ENCODE data around the gene MCM3AP.

MCM3AP gene

DNA sequence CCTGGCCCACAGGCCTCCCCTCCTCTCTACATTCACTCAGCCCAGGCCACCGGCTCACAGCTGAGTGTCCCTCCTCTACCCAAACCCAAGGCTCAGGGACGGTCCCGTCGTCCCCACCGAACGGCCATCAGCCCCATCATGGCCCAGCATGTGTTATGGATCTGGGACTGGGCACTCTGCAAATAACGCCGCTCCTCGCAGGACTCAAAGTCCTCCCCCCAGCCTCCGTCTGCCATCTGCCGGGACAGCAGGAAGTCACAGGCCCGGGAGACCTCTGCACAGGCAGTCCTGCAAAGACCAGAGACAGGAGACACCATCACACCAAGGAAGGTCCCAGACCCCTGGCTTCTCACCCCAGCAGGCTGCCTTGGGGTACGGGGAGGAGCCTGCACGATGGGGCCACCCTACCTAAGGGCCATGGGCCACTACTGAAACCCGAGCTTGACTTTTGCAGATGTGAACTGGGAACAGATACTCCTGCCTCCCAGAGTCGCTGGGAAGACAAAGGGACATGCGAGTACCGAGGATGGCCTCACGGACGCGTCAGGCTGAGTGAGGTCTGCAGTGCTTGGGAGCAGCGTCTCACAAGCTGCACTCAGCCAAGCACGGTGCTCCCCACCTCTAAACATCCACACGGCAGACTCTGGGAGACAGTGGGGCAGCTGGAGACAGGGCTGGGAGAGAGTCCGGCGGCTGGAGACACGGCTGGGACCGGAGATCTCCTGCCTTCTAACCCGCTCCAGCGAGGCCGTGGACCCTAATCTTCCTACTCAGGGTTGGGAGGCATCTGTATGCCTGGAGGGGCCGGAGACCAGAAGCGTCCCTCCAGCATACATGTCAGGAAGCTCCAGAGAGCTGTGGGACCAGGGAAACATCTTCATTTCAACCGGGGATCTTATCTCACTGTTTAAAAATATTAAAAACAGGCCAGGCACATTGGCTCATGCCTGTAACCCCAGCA, 90.8 kb downstream of the MCM3AP start:
- no peak overlapping the region for H3K4me3 ChIP-seq (ENCODE audit: low read depth, low read length)
- TF ChIP-seq, protein P1, sequence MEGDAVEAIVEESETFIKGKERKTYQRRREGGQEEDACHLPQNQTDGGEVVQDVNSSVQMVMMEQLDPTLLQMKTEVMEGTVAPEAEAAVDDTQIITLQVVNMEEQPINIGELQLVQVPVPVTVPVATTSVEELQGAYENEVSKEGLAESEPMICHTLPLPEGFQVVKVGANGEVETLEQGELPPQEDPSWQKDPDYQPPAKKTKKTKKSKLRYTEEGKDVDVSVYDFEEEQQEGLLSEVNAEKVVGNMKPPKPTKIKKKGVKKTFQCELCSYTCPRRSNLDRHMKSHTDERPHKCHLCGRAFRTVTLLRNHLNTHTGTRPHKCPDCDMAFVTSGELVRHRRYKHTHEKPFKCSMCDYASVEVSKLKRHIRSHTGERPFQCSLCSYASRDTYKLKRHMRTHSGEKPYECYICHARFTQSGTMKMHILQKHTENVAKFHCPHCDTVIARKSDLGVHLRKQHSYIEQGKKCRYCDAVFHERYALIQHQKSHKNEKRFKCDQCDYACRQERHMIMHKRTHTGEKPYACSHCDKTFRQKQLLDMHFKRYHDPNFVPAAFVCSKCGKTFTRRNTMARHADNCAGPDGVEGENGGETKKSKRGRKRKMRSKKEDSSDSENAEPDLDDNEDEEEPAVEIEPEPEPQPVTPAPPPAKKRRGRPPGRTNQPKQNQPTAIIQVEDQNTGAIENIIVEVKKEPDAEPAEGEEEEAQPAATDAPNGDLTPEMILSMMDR (conservative IDR thresholded peaks at IDR 0.05; ENCODE audit: low read depth, low read length) = no peak
- no peak for DNase-seq (ENCODE audit: low read depth)

DNA sequence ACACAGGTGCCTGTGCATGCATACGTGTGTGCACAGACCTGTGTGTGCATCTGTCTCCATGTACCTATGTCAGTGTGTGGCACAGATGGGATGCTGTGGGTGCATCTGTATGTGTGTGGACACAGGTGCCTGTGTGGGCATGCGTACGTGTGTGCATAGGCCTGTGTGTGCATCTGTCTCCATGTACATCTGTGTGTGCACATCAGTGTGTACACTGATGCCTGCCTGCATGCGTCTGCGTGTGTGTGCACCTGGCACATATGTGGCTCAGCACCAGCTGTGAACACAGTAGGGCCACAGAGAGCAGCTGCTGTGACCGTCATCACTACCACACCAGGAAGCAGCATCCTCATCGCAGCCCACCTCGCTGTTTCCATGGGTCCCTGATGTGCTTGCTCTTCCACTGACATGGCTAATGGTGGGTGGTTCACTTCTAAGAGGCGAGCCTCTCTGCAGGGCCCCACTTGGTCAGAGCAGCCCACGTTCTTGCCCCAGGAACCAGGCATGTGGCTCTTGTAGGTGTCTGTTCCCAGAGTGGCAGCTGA, 91.5 kb downstream of the MCM3AP start:
- TF ChIP-seq, protein P1 (conservative IDR thresholded peaks at IDR 0.05; ENCODE audit: low read depth, low read length) = no peak
- no peak overlapping the region for H3K4me3 ChIP-seq (ENCODE audit: low read depth, low read length)
- DNase-seq (ENCODE audit: low read depth) = no peak

DNA sequence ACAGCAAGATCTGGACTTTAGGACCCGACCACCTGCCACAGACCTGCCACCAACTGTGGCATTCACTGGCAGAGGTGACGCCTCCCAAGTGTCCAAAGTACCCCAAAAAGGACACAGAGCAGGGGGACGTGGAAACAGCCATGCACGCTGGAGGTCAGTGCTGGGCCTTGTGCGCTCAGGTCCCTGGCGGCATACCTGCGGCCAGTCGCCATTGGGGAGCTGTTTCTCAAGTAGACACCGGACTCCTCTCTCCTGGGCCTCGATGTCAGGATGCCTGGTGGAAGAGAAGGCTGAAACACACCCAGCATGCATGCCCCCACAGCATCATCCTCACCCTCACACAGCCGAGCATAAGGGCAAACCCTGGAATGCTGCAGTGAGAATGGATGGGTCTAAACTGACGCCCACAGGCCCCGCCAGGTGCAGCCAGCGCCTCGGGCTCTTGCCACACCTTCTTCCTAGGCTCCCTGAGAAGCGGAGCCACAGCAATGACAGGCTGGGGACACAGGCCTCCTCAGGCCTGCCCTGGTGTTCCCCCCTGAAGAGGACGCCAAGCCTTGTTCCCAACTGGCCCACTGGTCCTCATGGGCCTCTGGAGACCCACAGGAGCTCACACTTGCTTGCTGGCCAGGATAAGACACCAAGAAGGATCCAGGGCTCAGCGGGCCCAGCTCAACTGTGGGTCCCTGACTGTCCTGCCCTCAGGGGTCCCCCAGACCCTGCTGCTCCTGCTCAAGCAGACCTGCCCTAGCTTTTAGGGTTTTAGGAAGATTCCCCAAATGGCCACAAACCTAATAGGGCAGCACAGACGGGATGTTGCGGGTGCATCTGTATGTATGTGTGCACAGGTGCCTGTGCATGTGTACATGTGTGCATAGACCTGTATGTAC, 93.5 kb downstream of the MCM3AP start:
- TF ChIP-seq, protein P1 (conservative IDR thresholded peaks at IDR 0.05; ENCODE audit: low read depth, low read length) = no peak
- no peak overlapping the region for H3K4me3 ChIP-seq (ENCODE audit: low read depth, low read length)
- no peak for DNase-seq (ENCODE audit: low read depth)

DNA sequence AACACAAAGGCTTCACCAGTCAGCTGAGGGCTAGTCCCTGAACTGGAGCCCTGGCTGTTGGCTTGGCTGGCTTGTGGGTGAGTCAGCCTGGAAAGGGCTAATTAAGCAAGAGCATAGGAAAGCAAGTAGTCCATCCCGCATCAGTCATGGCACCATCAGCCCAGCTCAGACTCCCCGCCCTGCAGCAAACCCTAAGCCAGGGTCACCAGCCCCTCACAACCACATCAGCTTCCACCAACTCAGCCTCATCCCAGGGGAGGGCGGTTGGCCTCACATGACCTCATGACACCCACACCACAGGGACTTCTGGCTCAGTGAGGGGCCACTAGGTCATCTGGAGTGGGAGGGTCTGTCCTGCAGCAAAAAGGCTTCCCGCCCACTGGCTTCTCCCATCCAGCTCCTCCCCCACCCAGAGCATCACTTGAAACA, 94.1 kb downstream of the MCM3AP start:
- no peak overlapping the region for H3K4me3 ChIP-seq (ENCODE audit: low read depth, low read length)
- DNase-seq (ENCODE audit: low read depth) = peak; percentile 93

DNA sequence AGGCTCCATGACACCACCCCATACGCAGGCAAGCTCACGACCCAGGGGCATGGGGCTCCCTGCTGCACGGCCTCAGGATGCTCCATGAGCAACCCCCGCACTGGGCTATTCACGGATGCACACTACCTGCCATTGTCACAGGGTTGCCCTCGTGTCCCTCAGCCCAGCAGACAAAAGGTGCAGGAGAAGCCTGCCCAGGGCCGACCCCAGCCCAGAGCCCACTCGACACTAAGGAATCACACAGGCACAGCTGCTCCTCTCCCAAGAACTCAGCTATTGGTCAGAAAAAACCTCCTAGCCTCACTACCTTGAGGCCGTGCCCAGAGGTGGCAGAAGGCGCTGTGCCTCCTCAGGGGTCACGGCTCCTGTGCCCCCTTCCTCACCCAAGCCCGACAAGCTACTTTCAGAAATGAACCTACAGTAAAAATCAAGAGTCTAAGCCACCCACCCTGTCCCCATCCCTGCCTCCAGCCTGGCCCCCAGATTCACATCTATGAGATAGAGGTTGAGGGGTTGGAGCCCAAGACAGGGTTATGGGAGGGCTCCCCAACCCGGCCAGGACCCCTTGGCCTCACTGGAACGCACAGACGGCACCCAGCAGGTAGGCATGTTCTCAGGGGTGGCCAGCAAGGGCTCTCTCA, 94.8 kb downstream of the MCM3AP start:
- no peak overlapping the region for H3K4me3 ChIP-seq (ENCODE audit: low read depth, low read length)
- TF ChIP-seq, protein P1 (conservative IDR thresholded peaks at IDR 0.05; ENCODE audit: low read depth, low read length) = no peak
- no peak for DNase-seq (ENCODE audit: low read depth)

More for the DNA sequence above, 94.1 kb downstream of the MCM3AP start:
- TF ChIP-seq, protein P1 (conservative IDR thresholded peaks at IDR 0.05; ENCODE audit: low read depth, low read length) = no peak

DNA sequence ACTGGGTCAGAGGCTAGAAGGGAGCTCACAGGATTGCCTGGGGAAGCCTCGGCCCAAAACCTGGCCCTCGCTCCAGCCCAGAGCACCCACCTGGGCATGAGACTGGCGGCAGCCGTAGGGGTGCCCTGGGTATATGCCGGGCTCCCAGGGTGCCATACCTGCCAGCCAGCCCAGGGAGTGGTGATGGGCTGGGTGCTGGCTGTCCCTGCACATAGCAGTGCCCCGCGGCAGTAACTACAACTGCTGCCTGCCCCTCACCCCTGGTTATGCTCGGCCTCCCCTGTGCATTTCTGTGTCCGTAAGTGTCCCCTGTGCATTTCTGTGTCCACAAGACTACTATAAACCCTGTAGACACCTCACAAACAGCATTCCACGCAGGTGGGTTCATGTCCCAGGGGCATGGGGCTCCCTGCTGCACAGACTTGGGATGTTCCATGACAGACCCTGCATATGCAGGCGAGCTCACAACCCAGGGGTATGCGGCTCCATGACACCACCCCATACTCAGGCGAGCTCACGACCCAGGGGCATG, 95.4 kb downstream of the MCM3AP start:
- DNase-seq (ENCODE audit: low read depth) = no peak
- TF ChIP-seq, protein P1 (conservative IDR thresholded peaks at IDR 0.05; ENCODE audit: low read depth, low read length) = no peak
- H3K4me3 ChIP-seq (ENCODE audit: low read depth, low read length) = no peak overlapping the region

Data from choroid plexus epithelial cell (primary cell).